ENCODE data around the gene ZNF583.

Gene ZNF583

DNA sequence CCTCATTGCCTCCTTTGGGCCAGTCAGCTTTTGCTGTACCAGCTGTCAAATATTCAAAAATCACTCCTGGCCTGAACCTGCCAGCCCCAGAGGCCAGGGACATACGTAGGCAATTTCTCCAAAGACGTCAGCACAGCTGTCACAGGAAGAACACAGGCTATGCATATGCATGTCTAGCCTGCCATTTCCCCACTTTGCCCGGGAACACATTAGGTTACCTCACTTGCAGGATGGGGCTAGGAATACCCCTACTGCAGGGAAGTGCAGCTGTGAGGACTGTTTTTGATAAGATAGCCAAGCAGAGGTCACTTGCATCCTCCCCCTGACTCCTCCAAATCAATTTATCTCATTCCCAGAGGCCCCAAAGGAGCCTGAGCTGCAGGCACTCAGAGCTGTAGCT lies 70.2 kb downstream of the ZNF583 start:
- no peak for DNase-seq (ENCODE audit: low read depth)

DNA sequence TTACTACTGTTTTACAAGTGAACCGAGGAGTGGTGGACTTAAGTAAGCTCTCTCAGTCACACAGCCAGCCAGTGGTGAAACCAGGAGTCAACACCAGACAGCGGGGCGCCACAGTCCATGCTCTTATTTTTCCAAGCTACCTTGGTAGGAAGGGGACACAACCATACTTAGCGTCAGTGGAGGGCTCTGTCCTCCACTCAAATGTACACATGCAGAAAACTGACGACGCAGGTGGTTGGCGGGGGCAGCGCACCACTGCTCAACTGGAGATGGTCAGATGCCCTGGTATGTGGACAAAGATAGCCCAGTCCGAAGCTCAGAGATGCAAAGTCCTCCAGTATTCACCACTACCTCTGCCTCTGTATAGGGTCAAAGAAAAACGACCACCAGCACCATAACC lies 72.0 kb downstream of the ZNF583 start:
- DNase-seq (ENCODE audit: low read depth): no peak
